Fibroblast of the conjunctiva (primary cell): ENCODE results near the gene MEG3.
"Not testable (repeated sequence)": the region's sequence is repeated elsewhere in the genome, so short reads cannot be mapped to it uniquely, and the experiment has no call there.

ENCODE experiments used
- DNase-seq: peaks from one replicate; pipeline ENCODE4 v3.0.0-alpha.2; 2010; ENCODE audit warnings: low read depth

Gene MEG3

GRCh38 chr14:100789460-100790417 lies 36.2 kb upstream of the MEG3 start:
- no peak for DNase-seq

GRCh38 chr14:100790502-100791347 lies 35.2 kb upstream of the MEG3 start:
- DNase-seq, result peak; percentile 13

GRCh38 chr14:100791348-100791735 lies 34.6 kb upstream of the MEG3 start:
- no peak for DNase-seq

- no peak for DNase-seq
Observed at GRCh38 chr14:100791995-100792394, 33.9 kb upstream of the MEG3 start.

- DNase-seq, result no peak
Observed at GRCh38 chr14:100796946-100797345, 29.0 kb upstream of the MEG3 start.

DNA sequence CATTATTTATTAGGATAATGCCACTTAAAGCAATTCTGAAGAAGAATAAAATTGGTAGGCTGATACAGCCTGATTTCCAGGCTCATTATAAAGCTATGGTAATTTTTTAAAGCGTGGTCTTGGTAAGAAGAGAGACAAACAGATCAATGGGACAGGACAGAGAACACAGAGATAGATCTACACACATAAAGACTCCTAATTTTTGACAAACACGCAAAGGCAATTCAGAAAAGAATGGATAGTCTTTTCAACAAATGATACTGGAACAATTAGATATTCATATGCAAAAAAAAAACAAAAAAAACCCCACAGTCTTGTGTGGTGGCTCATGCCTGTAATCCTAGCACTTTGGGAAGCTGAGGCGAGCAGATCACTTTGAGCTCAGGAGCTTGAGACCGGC lies 25.9 kb upstream of the MEG3 start:
- DNase-seq, result no peak

GRCh38 chr14:100801433-100801832 lies 24.5 kb upstream of the MEG3 start:
- not testable (repeated sequence) for DNase-seq

GRCh38 chr14:100802179-100802578 lies 23.7 kb upstream of the MEG3 start:
- no peak for DNase-seq

DNA sequence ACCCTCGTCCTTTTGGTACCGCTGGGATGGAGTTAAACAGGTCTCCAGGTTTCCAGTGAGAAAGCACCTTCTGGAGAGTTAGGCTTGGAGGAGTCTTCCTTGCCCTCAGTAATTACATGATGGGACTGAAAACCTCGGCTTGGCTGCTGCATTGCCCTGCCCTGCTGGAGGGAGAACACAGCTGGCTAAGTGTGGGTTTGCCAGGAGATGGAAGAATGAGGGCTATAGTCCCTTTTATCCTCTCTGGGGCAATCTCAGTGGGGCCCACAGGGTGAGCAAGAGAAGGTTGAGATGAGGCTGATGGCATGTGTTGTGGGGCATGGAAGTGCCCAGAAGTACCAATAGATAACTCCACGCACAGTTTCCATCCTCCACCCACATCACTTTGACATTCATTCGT lies 23.2 kb upstream of the MEG3 start:
- DNase-seq, result no peak

GRCh38 chr14:100803226-100803625 lies 22.7 kb upstream of the MEG3 start:
- no peak for DNase-seq

DNA sequence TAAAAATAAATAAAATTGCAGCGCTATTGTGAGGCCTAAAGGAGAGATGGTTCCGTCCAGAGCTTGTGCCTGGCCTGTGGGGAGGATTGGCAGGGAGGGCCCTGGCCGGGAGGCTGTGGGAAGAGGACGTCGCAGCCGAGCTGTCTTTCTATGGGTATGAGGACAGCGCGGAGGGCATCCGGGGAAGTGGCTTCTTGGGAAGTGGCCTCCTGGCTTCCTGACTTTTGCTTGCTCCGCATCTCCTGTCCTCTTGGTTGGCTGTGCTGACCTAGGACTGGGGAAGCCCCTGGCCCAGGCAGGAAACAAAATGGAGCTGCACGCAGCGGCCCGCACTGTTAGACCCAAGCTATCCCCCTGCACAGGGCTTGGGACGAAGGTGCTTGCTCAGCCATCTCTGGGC lies 22.2 kb upstream of the MEG3 start:
- no peak for DNase-seq

DNA sequence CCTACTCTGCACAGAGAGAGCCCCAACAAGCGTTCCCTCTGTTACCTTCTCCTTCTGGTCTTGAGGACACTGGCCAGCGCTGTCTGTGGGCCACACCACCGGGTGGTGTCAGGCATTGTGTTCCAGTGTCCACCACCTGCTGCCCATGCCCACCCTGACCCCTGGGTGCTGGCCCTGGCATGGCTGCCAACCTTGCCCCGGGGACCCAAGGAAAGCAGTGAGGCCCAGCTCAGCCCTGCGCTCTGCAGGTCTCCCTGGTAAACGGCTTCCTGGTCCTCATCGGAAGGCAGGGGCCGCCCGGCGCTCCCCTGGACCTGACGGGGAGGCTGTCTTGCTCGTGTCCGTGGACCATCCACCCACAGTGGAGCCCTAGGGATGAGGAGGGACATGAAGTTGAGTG lies 21.8 kb upstream of the MEG3 start:
- no peak for DNase-seq

DNA sequence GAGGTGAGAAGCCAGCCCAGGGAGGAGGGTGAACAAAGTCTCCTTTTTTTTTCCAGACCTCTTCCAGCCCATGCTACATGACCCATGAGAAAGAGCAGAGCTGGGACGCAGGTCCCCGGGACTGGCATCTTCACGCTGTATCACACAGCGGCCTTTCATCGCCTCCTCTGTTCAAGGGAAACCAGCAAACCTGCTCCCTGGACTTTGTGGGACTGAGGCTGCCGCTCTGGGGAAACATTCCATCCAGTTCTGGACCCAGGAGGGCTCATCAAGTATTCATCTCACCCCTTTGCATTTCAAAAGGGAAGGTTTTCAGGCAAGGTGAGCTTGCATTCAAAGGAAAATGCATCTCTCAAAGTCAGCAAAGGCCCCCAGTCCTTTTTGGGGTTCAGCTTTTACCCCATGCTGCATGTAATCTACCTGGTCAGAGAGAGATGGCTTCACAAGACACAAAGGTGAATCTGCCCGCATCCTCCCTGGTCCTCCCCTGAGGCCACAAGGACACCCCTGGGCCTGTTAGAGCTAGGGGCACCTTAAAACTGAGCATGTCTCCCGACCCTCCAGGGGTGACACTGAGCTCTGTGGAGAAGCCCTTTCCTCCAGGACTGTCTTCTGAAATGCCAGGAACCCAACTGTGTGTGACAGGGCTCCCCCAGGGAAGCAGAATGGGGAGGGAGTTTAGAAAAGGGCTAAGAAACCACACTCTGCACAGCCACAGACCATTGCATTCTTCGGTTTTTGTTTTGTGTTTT lies 21.2 kb upstream of the MEG3 start:
- no peak for DNase-seq

- DNase-seq, result no peak
Observed at GRCh38 chr14:100806386-100806785, 19.5 kb upstream of the MEG3 start.

- DNase-seq, result no peak
Observed at GRCh38 chr14:100807496-100807895, 18.4 kb upstream of the MEG3 start.

- no peak for DNase-seq
Observed at GRCh38 chr14:100807979-100808734, 17.8 kb upstream of the MEG3 start.

DNA sequence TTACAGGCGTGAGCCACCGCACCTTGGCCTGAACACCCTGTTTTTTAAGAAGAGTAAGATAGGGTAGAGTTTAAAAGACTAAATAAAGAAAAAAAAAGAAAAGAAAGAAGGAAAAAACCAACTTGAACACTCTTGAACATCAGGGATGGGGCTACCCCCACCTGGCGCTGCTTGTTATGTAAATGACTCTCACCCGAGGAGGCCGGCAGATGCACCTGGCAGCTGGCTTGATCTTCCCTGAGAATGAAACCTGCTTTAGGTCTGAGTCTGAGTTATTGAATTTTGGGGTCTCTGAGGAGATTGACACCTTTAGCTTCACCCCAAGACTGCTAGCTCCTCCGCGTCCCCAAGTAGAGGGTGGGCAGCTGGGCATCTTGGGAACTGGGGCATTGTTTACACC lies 15.5 kb upstream of the MEG3 start:
- no peak for DNase-seq

- no peak for DNase-seq
Observed at GRCh38 chr14:100810861-100811461, 15.0 kb upstream of the MEG3 start.

DNA sequence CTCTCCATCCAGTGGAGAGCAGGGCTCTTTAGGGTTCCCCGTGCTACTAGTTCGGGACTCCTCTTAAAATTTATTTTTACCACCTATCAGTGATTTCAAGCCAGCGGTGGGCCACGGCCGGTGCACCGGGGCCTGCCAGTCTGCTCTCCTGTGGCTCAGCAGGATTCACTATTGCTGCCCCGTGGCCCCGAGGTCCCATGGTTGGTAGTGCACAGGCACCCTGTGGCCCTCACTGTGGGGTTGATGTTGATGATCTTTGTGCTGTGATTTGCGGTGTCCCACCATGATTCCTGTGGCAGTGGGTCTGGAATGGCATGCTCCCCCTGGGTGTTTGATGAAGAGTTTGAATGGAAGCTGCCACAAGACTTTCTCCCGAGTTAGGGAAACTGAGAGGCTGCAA lies 12.6 kb upstream of the MEG3 start:
- DNase-seq, result no peak

GRCh38 chr14:100815478-100816285 lies 10.2 kb upstream of the MEG3 start:
- no peak for DNase-seq
